ENCODE data around the gene MRRF.

GRCh38 chr9:122226142-122226757 is 38.4 kb upstream of the MRRF start:
- TF ChIP-seq CTCF (IDR thresholded peaks at IDR 0.05) (no peak), POLR2A (IDR thresholded peaks at IDR 0.05) (no peak), EP300 (IDR thresholded peaks at IDR 0.05) (no peak)

Measured in tibial nerve (tissue), 4 donors.